ENCODE measurements around the gene PROX2.

Gene PROX2

DNA sequence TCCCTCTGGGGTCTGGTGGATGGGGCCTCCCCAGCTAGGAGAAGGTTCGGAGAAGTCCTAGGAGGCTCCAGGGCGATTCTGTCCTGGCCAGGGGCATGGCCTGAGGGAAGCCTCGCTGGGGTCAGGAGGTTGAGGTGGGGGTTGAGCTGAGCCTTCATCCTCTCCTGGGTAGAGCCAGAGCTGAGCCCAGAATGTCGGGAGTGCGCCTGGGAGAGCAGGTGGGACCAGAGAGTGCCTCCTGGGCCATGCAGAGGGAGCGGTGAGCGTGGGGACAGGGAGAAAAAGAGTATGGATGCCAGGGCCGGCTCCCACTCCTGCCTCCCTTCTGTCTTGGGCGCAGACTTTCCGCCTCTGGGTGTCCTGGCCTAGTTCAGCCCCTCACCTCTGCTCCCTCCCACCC lies 34.0 kb upstream of the PROX2 start:
- in situ Hi-C loops (cut with MboI; ENCODE audit: low sequenced_read_pairs), result no loop called here

DNA sequence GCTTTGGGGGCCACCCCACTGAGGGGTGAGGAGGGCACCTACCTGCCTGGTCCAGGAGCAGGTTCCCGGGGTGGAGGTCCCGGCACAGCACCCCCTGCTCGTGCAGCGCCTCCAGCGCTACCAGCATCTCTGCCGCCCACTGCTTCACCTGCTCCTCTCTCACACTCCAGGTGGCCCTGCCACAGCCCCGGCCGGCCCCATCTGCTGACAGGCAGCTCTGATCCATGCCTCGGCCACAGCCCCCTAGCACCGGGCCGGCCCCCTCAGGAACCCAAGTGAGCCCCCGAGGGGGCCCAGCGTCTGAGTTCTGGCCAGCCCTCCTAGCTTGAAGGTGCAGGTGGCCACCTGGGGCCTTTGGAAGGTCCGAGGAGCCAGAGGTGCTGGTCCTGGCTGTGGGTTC lies 33.6 kb upstream of the PROX2 start:
- in situ Hi-C loops (cut with MboI; ENCODE audit: low sequenced_read_pairs), result no loop called here

- in situ Hi-C loops (cut with MboI; ENCODE audit: low sequenced_read_pairs), result no loop called here
Measured at GRCh38 chr14:74908861-74909341, 33.0 kb upstream of the PROX2 start.

DNA sequence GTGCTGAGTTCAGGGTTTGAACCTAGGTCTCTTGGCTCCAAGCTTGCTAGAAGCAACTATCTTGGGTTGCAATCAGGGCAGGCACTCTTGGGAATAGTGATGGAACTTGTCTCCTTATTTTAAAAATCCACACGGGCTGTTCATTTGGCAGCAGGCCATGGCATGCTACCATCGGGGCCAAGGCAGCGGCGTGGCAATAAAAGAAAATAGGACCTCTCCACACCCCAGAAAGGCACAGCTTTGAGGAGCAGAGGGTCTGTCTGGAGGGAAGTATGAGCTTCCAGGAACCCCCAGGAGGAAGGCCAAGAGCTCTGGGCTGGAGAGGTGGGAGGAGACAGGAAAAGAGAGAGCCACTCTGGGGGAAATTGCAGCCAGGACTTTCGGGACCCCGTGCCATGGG lies 31.8 kb upstream of the PROX2 start:
- in situ Hi-C loops (cut with MboI; ENCODE audit: low sequenced_read_pairs), result no loop called here

GRCh38 chr14:74906925-74907521 lies 31.1 kb upstream of the PROX2 start:
- in situ Hi-C loops (cut with MboI; ENCODE audit: low sequenced_read_pairs), result no loop called here

GRCh38 chr14:74905595-74906142 lies 29.7 kb upstream of the PROX2 start:
- in situ Hi-C loops (cut with MboI; ENCODE audit: low sequenced_read_pairs), result no loop called here

DNA sequence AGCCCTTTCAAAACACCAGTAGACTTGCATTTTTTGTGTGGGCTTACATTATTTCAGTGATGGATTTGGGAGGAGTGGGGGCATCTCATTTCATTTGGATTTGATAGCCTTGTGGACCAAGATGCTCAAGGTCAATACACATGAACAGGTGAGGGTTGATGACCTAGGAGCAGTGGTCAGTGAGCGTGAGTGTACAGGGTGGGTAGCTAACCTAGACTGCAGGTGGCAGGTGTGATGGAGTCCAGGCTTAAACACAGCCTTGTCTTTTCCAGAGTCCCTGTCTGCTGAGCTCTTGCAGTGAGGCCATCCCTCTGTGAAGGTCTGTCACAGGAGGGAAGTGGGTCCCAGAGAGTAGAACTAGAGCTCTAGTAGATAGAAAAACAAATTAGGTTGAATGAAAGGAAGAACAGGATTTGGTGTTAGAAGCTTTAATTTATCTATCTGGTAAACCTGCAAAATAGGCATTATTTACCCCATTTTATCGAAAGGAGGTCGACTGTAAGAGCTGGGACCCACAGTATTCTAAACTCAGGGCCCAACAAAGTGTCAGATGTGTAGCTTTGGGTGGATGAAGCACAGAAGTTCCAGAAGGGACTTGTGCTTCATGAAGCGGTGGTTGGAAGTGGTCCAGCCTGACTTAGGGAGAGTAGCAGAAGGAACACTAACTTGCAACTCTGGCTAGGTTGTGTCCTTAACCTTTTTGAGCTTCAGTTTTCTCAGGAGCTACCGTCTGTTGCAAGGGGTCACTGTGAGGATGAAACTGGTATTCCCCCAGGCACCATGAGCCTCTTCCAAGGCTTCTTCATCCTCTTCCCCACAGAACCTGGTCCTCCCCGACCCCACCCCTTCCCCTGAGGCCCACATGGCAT lies 28.9 kb upstream of the PROX2 start:
- in situ Hi-C loops (cut with MboI; ENCODE audit: low sequenced_read_pairs), result no loop called here

DNA sequence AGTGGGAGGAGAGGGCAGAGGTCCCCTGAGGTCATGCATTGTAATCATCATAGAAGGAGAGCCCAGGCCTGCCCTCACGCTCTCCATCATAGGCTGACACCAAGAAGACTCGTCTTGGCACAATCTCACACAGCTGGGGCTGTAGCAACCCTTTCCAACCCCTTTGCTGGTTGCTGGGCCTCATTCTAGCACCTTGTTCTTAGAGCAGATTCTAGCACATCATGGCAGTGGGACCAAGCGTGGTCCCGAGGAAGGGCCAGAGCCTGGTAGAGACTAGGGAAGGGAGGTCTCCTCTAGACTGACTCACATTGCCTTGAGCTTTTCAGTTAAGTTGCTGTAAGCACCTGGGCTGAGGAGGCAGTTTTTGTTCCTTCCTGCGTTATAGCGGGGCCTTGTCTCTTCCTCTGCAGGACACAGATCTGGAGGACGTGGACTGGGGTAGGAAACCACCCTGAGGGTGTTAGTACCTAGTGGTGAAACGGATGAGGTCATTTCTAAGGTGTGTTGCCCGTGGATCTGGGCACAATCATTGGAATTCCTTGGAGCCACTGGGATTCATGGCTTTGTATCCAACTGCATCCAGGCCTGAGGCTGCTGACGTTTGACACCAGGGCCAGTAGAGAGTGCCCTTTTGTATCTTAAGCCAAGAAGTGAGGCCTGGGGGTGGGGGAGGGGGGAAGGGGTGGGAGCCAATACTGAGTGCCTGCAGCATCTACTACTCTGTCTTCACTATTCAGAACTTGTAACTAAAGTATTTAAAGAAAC lies 27.2 kb upstream of the PROX2 start:
- in situ Hi-C loops (cut with MboI; ENCODE audit: low sequenced_read_pairs), result no loop called here

GRCh38 chr14:74898694-74899093 lies 22.7 kb upstream of the PROX2 start:
- in situ Hi-C loops (cut with MboI; ENCODE audit: low sequenced_read_pairs), result no loop called here

GRCh38 chr14:74898083-74898482 lies 22.1 kb upstream of the PROX2 start:
- in situ Hi-C loops (cut with MboI; ENCODE audit: low sequenced_read_pairs), result no loop called here

GRCh38 chr14:74897642-74898041 lies 21.7 kb upstream of the PROX2 start:
- in situ Hi-C loops (cut with MboI; ENCODE audit: low sequenced_read_pairs), result no loop called here

DNA sequence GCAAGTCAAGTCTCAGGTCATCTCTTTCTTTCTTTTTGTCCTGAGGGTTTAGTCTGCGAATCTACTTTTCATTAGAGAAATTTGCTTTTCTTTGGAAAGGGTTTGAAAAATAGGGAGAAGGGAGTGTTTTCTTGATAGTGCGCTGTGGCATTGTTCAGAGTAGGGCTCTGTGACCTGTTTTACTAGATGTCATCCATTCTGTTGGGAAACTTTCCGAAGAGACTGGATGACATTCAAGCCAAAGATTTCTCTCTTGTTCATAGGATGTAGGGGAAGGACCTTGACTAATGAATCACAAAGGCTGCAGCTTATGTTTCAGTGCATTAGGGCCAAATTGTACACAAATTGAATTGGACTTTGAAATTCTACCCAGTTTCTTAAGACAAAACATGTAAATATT lies 20.5 kb upstream of the PROX2 start:
- in situ Hi-C loops (cut with MboI; ENCODE audit: low sequenced_read_pairs), result no loop called here

DNA sequence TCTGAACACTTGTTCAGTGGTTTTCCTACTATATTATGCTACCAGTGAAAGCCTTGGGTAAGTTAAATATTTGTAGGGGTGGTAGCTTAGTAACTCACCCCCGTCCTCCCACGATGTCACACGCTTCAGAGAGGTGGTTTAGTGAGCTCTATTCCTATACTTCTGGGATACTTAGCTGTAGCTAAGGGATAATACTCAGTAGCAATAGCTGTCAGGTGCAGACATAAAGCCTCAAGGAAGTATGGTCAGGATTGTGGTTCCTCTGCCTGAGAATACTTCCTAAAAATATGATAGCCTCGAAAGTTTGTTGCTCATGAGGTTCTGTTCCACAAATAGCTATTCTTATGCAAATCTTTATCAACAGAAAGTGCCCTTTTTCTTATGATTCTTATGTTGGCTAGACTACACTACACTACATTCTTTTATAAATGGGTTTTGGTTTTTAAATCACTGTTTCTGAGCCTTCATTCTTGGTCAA lies 17.7 kb upstream of the PROX2 start:
- in situ Hi-C loops (cut with MboI; ENCODE audit: low sequenced_read_pairs), result no loop called here

- in situ Hi-C loops (cut with MboI; ENCODE audit: low sequenced_read_pairs), result no loop called here
Measured at GRCh38 chr14:74892745-74893144, 16.8 kb upstream of the PROX2 start.

- in situ Hi-C loops (cut with MboI; ENCODE audit: low sequenced_read_pairs), result no loop called here
Measured at GRCh38 chr14:74891870-74892269, 15.9 kb upstream of the PROX2 start.

- in situ Hi-C loops (cut with MboI; ENCODE audit: low sequenced_read_pairs), result no loop called here
Measured at GRCh38 chr14:74890262-74890661, 14.3 kb upstream of the PROX2 start.

GRCh38 chr14:74888164-74889158 lies 12.5 kb upstream of the PROX2 start:
- in situ Hi-C loops (cut with MboI; ENCODE audit: low sequenced_read_pairs), result no loop called here

- in situ Hi-C loops (cut with MboI; ENCODE audit: low sequenced_read_pairs), result no loop called here
Measured at GRCh38 chr14:74886001-74886400, 10.1 kb upstream of the PROX2 start.

DNA sequence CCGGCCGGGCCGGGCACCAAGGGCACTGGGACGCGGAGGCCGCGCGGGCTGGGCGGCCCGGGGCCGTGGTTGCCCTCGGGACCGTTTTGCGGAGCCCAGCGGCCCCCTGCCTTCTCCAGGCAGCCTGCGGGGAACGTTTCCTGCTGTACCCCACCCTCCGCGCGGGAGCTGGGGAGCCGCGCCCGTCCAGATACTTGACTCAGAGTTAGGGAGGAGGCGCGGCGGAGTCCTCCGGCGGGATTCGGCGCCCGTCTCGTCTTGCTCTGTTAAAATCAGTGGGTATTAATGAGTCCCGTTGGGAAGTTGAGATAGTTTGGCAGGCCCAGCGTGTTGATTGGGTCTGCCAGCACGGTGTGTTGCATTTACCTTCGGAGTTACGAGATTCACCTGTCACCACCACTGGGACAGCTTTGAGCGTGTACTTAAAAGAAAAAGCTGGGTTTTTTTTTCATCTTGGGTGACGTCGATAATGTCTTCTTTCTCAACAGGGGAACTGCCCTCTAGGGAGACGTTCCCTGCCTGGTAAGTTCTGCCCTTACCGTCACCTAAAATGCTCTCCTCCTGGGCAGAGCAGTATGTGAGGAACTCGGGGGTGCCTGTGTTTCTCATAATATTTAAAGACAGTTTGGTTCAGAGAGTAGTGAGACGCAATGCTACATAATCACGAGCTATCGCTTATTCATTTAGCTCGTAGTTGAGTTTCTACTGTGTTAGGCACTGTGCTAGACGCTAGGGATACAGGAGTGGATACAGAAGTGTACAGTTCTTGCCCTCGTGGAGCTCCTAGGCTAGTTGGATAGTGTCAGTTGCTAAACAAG lies 6.4 kb upstream of the PROX2 start:
- in situ Hi-C loops (cut with MboI; ENCODE audit: low sequenced_read_pairs), result no loop called here
